DND-41 (cell line): ENCODE data around the gene NR1D2.

Experiments used
- ATAC-seq: fragments of 200-7000 bp; cut with Tn5 transposase; 3 replicates; pipeline ENCODE4 v1.9.1; 2021; ENCODE audit warnings: low read depth; ENCODE audit not compliant: insufficient read depth
- DNase-seq: peaks from one replicate; pipeline ENCODE4 v3.0.0-alpha.2; 2020
- H2AFZ ChIP-seq: 2 replicates; pipeline ENCODE4 v1.6.0; 2012; ENCODE audit warnings: low read depth, low read length
- H3K27ac ChIP-seq: 2 replicates; pipeline ENCODE4 v1.5.1; 2012; ENCODE audit warnings: low read length, inconsistent platforms
- H3K27me3 ChIP-seq: fragments of 200-600 bp; sonication (generic); 2 replicates; pipeline ENCODE4 v1.6.0; 2012; ENCODE audit warnings: low read length, mild to moderate bottlenecking, inconsistent platforms; ENCODE audit not compliant: insufficient read depth, poor library complexity
- H3K36me3 ChIP-seq: 2 replicates; pipeline ENCODE4 v1.5.1; 2012; ENCODE audit warnings: low read length, inconsistent platforms; ENCODE audit not compliant: insufficient read depth
- H3K4me1 ChIP-seq: 2 replicates; pipeline ENCODE4 v1.5.1; 2012; ENCODE audit warnings: mild to moderate bottlenecking, low read length; ENCODE audit not compliant: insufficient read depth
- H3K4me2 ChIP-seq: 2 replicates; pipeline ENCODE4 v1.6.0; 2012; ENCODE audit warnings: mild to moderate bottlenecking, moderate library complexity, low read length, inconsistent platforms; ENCODE audit not compliant: insufficient read depth
- H3K4me3 ChIP-seq, 2 experiments: fragments of 200-600 bp in 1 of 2; shearing (Covaris generic) in 1 of 2; 2 replicates each; pipeline ENCODE4 v1.5.1; 2012 to 2016; ENCODE audit warnings: inconsistent platforms in 2 of 2, low read length in 2 of 2, mild to moderate bottlenecking in 2 of 2, low read depth in 1 of 2, moderate library complexity in 1 of 2
- H3K79me2 ChIP-seq: 2 replicates; pipeline ENCODE4 v1.6.0; 2012; ENCODE audit warnings: low read length, inconsistent platforms; ENCODE audit not compliant: insufficient read depth
- H3K9ac ChIP-seq: 2 replicates; pipeline ENCODE4 v1.6.0; 2012; ENCODE audit warnings: low read depth, mild to moderate bottlenecking, inconsistent platforms, low read length, moderate library complexity
- H3K9me3 ChIP-seq: 2 replicates; pipeline ENCODE4 v1.5.1; 2012; ENCODE audit warnings: low read length, moderate library complexity, mild to moderate bottlenecking, inconsistent platforms; ENCODE audit not compliant: insufficient read depth, severe bottlenecking
- H4K20me1 ChIP-seq: 2 replicates; pipeline ENCODE4 v1.6.0; 2012; ENCODE audit warnings: low read length; ENCODE audit not compliant: insufficient read depth
- CTCF ChIP-seq: IDR thresholded peaks from 2 replicates; pipeline ENCODE4 v1.5.1; 2012; ENCODE audit warnings: borderline replicate concordance, low read length, moderate library complexity, mild to moderate bottlenecking; ENCODE audit not compliant: poor library complexity, severe bottlenecking; ENCODE audit errors: extremely low read depth
- EZH2 ChIP-seq: IDR thresholded peaks from 3 replicates; pipeline ENCODE4 v1.6.1; 2012; ENCODE audit warnings: borderline replicate concordance, low read depth, mild to moderate bottlenecking, moderate library complexity, low read length, inconsistent platforms; ENCODE audit not compliant: severe bottlenecking

Gene NR1D2

DNA sequence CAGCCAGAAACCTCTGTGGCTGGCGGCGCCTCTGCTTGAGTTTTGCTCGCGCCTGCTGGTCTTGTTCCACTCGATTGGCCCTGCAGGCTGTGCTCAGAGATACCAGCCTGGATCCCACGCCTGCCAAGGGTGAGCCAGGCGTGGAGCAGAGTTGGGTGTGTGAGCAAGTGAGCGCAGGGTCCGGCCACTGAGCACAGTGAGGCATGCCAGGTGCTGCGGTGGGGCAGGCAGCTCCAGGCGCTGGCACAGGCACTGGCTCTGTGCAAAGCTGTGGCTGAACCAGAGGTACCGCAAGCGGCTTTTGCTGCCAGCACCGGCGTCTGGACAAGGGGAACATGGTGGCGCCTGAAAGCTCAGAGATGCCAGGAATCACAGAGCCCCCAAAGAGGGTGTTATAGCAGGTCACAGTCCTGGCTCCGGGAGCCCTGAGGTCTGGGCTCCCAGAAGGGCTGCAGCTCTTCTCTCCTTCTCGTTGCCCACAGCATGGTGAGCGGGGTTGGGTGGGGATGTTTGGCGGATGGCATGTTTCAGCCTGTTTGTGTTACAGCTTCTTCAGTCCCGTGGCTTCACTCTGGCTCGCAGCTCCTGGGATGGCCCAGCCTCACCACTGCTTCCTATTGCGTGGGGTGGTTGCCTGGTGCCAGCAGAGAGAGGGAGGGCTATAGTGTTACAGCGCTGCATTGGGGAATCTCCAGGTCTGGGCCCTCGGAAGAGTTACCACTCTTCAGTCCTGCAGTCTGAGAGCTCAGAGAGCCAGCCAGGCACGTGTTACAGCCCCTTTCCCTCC is 73.9 kb downstream of the NR1D2 start:
- no peak overlapping the region for H2AFZ ChIP-seq
- no peak for ATAC-seq
- no peaks in the 10 kb centered on the region for H3K79me2 ChIP-seq

GRCh38 chr3:24019585-24019984 is 74.5 kb downstream of the NR1D2 start:
- Histone ChIP-seq H2AFZ (no peak overlapping the region), H3K27ac (no peak overlapping the region), H3K79me2 (no peaks in the 10 kb centered on the region), H3K4me3 (no peak overlapping the region), H3K4me1 (no peaks in the 10 kb centered on the region), H3K9ac (no peak overlapping the region), H4K20me1 (no peaks in the 10 kb centered on the region), H3K27me3 (no peaks in the 10 kb centered on the region), H3K36me3 (no peaks in the 10 kb centered on the region), H3K4me2 (no peak overlapping the region), H3K9me3 (no peaks in the 10 kb centered on the region)
- TF ChIP-seq CTCF = no peak
- TF ChIP-seq EZH2 = no peak
- no peak for DNase-seq
- ATAC-seq = no peak

More for the DNA sequence above, 73.9 kb downstream of the NR1D2 start:
- no peaks in the 10 kb centered on the region for H3K27me3 ChIP-seq
- no peak overlapping the region for H3K9ac ChIP-seq
- H3K36me3 ChIP-seq = no peaks in the 10 kb centered on the region
- TF ChIP-seq CTCF (no peak), EZH2 (no peak)
- no peaks in the 10 kb centered on the region for H4K20me1 ChIP-seq
- no peak overlapping the region for H3K27ac ChIP-seq
- no peak overlapping the region for H3K4me3 ChIP-seq
- DNase-seq = no peak
- no peaks in the 10 kb centered on the region for H3K9me3 ChIP-seq
- no peak overlapping the region for H3K4me2 ChIP-seq
- no peaks in the 10 kb centered on the region for H3K4me1 ChIP-seq

GRCh38 chr3:24020036-24020691 is 75.1 kb downstream of the NR1D2 start:
- Histone ChIP-seq H3K4me3 (no peak overlapping the region), H3K36me3 (no peaks in the 10 kb centered on the region), H3K9ac (no peak overlapping the region), H3K79me2 (no peaks in the 10 kb centered on the region), H4K20me1 (no peaks in the 10 kb centered on the region), H3K4me2 (no peak overlapping the region), H3K9me3 (no peaks in the 10 kb centered on the region), H2AFZ (no peak overlapping the region), H3K27me3 (no peaks in the 10 kb centered on the region), H3K4me1 (no peaks in the 10 kb centered on the region), H3K27ac (no peak overlapping the region)
- DNase-seq (no peak), ATAC-seq (no peak)
- TF ChIP-seq CTCF = no peak
- no peak for TF ChIP-seq EZH2
